Natural killer cell (primary cell): ENCODE measurements around the gene ASCC2. TPM values are rescaled to one million over a fixed set of nuclear protein-coding genes. Genes with fewer than 3 reads are reported as not detected.

Experiments
- ATAC-seq, 3 donors: fragments of 150-1000 bp in 2 of 3; fragments of 200-7000 bp in 1 of 3; cut with Tn5 transposase; 1 replicate in 1 of 3; 2 replicates in 2 of 3; pipeline ENCODE4 v1.10.0; 2021; ENCODE audit warnings: mild to moderate bottlenecking in 2 of 3, moderate library complexity in 2 of 3
- DNase-seq, 2 donors: peaks; one replicate each; pipeline versions ENCODE4 v3.0.0 to v3.0.0-alpha.2; 2013 to 2021; ENCODE audit warnings: mixed read lengths in 1 of 2
- H3K27ac ChIP-seq: one replicate; pipeline ENCODE4 v1.5.1; 2013; ENCODE audit warnings: mild to moderate bottlenecking, low read length
- H3K27me3 ChIP-seq: one replicate; pipeline ENCODE4 v1.6.1; 2013; ENCODE audit warnings: low read length; ENCODE audit not compliant: control insufficient read depth, insufficient read depth
- H3K36me3 ChIP-seq: one replicate; pipeline ENCODE4 v1.6.1; 2013; ENCODE audit warnings: low read length; ENCODE audit not compliant: control insufficient read depth, insufficient read depth
- H3K4me1 ChIP-seq: one replicate; pipeline ENCODE4 v1.6.1; 2013; ENCODE audit warnings: low read length; ENCODE audit not compliant: control insufficient read depth, insufficient read depth
- H3K4me3 ChIP-seq: one replicate; pipeline ENCODE4 v1.5.1; 2013; ENCODE audit warnings: low read length
- H3K9me3 ChIP-seq: one replicate; pipeline ENCODE4 v1.6.1; 2013; ENCODE audit warnings: low read length; ENCODE audit not compliant: control insufficient read depth, insufficient read depth
- H3K27ac Mint-ChIP-seq, 2 donors: one replicate each; pipeline ENCODE4 v1.8.0; 2022; ENCODE audit warnings: mild to moderate bottlenecking in 2 of 2, mixed read lengths in 2 of 2, moderate library complexity in 1 of 2
- H3K27me3 Mint-ChIP-seq, 2 donors: one replicate each; pipeline ENCODE4 v1.8.0; 2022; ENCODE audit warnings: low read depth in 2 of 2, mixed read lengths in 2 of 2
- H3K36me3 Mint-ChIP-seq: one replicate; pipeline ENCODE4 v1.8.0; 2022; ENCODE audit warnings: mixed read lengths
- H3K4me1 Mint-ChIP-seq, 2 donors: one replicate each; pipeline ENCODE4 v1.8.0; 2022; ENCODE audit warnings: mixed read lengths in 2 of 2
- H3K4me3 Mint-ChIP-seq: one replicate; pipeline ENCODE4 v1.8.0; 2022; ENCODE audit warnings: mild to moderate bottlenecking, moderate library complexity, mixed read lengths
- H3K9me3 Mint-ChIP-seq, 2 donors: one replicate each; pipeline ENCODE4 v1.8.0; 2022; ENCODE audit warnings: mixed read lengths in 2 of 2
- CTCF ChIP-seq: fragments of 200-600 bp; IDR thresholded peaks from one replicate; pipeline ENCODE4 v1.8.0; 2022; ENCODE audit warnings: antibody characterized with exemption
- WGBS: methylation state at CpG from one replicate; pipeline ENCODE4 v1.1.7; 2013; ENCODE audit warnings: missing lambda C conversion rate; ENCODE audit not compliant: insufficient coverage; 5-methylcytosine and 5-hydroxymethylcytosine counted together
- intact Hi-C: fragments of 100-400 bp; cut with micrococcal nuclease; formaldehyde crosslinking; loops from one replicate; pipeline ENCODE4 v1.14.2; 2022
- total RNA-seq, 4 donors: library from RNA; stranded (reverse); fragments of 120-200 nt in 1 of 4; gene quantifications; one replicate each; pipeline versions ENCODE4 v1.2.3 to v1.2.4, GENCODE V29; 2013 to 2022

Gene ASCC2
- total RNA-seq, 3 donors from 2014 or later (not counting 1 experiment from before 2014, with no cell fraction given) = 102 to 130 (median 128) TPM

- Histone ChIP-seq H3K4me3 (no peak overlapping the region), H3K36me3 (no peaks in the 10 kb centered on the region), H3K9me3 (no peaks in the 10 kb centered on the region), H3K27ac (no peak overlapping the region), H3K27me3 (no peaks in the 10 kb centered on the region), H3K4me1 (peaks cover 12% of the 10 kb centered on the region)
- Mint-ChIP-seq H3K27me3 (no peaks in the 10 kb centered on the region), H3K4me3 (no peak overlapping the region), H3K9me3 (no peaks in the 10 kb centered on the region), H3K36me3 (no peaks in the 10 kb centered on the region), H3K27ac (no peak overlapping the region), H3K4me1 (peaks cover 20 to 25% of the 10 kb centered on the region in 2 donors)
- 93% methylated on average over 14 of the region's 15 CpGs for WGBS
- intact Hi-C loops = loop anchor here (10.0 kb wide), 1 partner anchor 157 kb away; the partner anchor contains the start of gene NF2
- TF ChIP-seq CTCF = no peak
- DNase-seq (no peak), ATAC-seq (no peak)
These were observed 75.8 kb downstream of the ASCC2 start for GRCh38 chr22:29762263-29762662.

- H3K27ac ChIP-seq = no peak overlapping the region
- H3K27me3 Mint-ChIP-seq = no peaks in the 10 kb centered on the region
- H3K36me3 Mint-ChIP-seq = no peaks in the 10 kb centered on the region
- 89% methylated on average over 4 of the region's 5 CpGs for WGBS
- ATAC-seq (no peak), DNase-seq (no peak)
- peaks cover 5 to 15% of the 10 kb centered on the region in 2 donors for H3K4me1 Mint-ChIP-seq
- intact Hi-C loops = no loop called here
- no peak overlapping the region for H3K27ac Mint-ChIP-seq
- H3K4me3 Mint-ChIP-seq = no peak overlapping the region
- H3K36me3 ChIP-seq = no peaks in the 10 kb centered on the region
- H3K9me3 ChIP-seq = no peaks in the 10 kb centered on the region
- TF ChIP-seq CTCF = no peak
- H3K4me3 ChIP-seq = no peak overlapping the region
- H3K9me3 Mint-ChIP-seq = no peaks in the 10 kb centered on the region
- no peaks in the 10 kb centered on the region for H3K27me3 ChIP-seq
- H3K4me1 ChIP-seq = no peaks in the 10 kb centered on the region
These were observed 79.1 kb downstream of the ASCC2 start for GRCh38 chr22:29758959-29759358.

GRCh38 chr22:29758068-29758622 lies 79.9 kb downstream of the ASCC2 start:
- Mint-ChIP-seq H3K27me3 (no peaks in the 10 kb centered on the region), H3K36me3 (no peaks in the 10 kb centered on the region), H3K4me1 (peaks cover 5 to 15% of the 10 kb centered on the region in 2 donors), H3K4me3 (no peak overlapping the region), H3K27ac (no peak overlapping the region), H3K9me3 (no peaks in the 10 kb centered on the region)
- H3K36me3 ChIP-seq = no peaks in the 10 kb centered on the region
- H3K9me3 ChIP-seq = no peaks in the 10 kb centered on the region
- TF ChIP-seq CTCF = no peak
- H3K27ac ChIP-seq = no peak overlapping the region
- DNase-seq (no peak), ATAC-seq (no peak)
- no peak overlapping the region for H3K4me3 ChIP-seq
- intact Hi-C loops = no loop called here
- WGBS = 95% methylated on average over 7 of the region's 7 CpGs
- no peaks in the 10 kb centered on the region for H3K4me1 ChIP-seq
- no peaks in the 10 kb centered on the region for H3K27me3 ChIP-seq

GRCh38 chr22:29757096-29757495 lies 81.0 kb downstream of the ASCC2 start:
- no peak overlapping the region for H3K27ac Mint-ChIP-seq
- 96% methylated on average over 1 of the region's 3 CpGs for WGBS
- no peak overlapping the region for H3K4me3 Mint-ChIP-seq
- H3K27me3 Mint-ChIP-seq = no peaks in the 10 kb centered on the region
- no peaks in the 10 kb centered on the region for H3K36me3 Mint-ChIP-seq
- Histone ChIP-seq H3K27ac (no peak overlapping the region), H3K27me3 (no peaks in the 10 kb centered on the region), H3K4me1 (peaks cover 1% of the 10 kb centered on the region), H3K4me3 (no peak overlapping the region), H3K36me3 (no peaks in the 10 kb centered on the region), H3K9me3 (no peaks in the 10 kb centered on the region)
- no peaks in the 10 kb centered on the region for H3K9me3 Mint-ChIP-seq
- H3K4me1 Mint-ChIP-seq = peaks cover 5 to 18% of the 10 kb centered on the region in 2 donors
- no peak for DNase-seq
- ATAC-seq = no peak
- no peak for TF ChIP-seq CTCF
- intact Hi-C loops = no loop called here
